ENCODE results near the gene DOCK8.

Gene DOCK8

GRCh38 chr9:324971-325370 lies 110.3 kb downstream of the DOCK8 start:
- no peak overlapping the region for H3K27ac ChIP-seq (ENCODE audit: low read depth, low read length, poor library complexity, severe bottlenecking)
- no peaks in the 10 kb centered on the region for H3K4me1 ChIP-seq (ENCODE audit: insufficient read depth, low read length, severe bottlenecking)
- no peaks in the 10 kb centered on the region for H3K9me2 ChIP-seq (ENCODE audit: low read depth, low read length)
- H3K9me3 ChIP-seq (ENCODE audit: low read length): no peaks in the 10 kb centered on the region
- H4K20me1 ChIP-seq (ENCODE audit: insufficient read depth, low read length): no peaks in the 10 kb centered on the region
- no peak overlapping the region for H2AFZ ChIP-seq (ENCODE audit: low read length)
- no peak overlapping the region for H3K4me3 ChIP-seq (ENCODE audit: low read depth, low read length, poor library complexity, severe bottlenecking)
- H3K9ac ChIP-seq (ENCODE audit: low read length): no peak overlapping the region
- TF ChIP-seq CTCF (IDR thresholded peaks at IDR 0.05; ENCODE audit: low read length): no peak
- TF ChIP-seq EZH2 (IDR thresholded peaks at IDR 0.05; ENCODE audit: borderline replicate concordance, low read length): no peak
- H3K36me3 ChIP-seq (ENCODE audit: insufficient read depth, low read length): no peaks in the 10 kb centered on the region
- no peaks in the 10 kb centered on the region for H3K27me3 ChIP-seq (ENCODE audit: insufficient read depth, low read length)
- no peaks in the 10 kb centered on the region for H3K79me2 ChIP-seq (ENCODE audit: insufficient read depth, low read length)
- no peaks in the 10 kb centered on the region for H3F3A ChIP-seq (ENCODE audit: insufficient read depth, low read length)
- H3K4me2 ChIP-seq (ENCODE audit: low read length): no peak overlapping the region

GRCh38 chr9:326667-327066 lies 112.0 kb downstream of the DOCK8 start:
- H3K27me3 ChIP-seq (ENCODE audit: insufficient read depth, low read length): no peaks in the 10 kb centered on the region
- no peaks in the 10 kb centered on the region for H3F3A ChIP-seq (ENCODE audit: insufficient read depth, low read length)
- no peak overlapping the region for H2AFZ ChIP-seq (ENCODE audit: low read length)
- TF ChIP-seq CTCF (IDR thresholded peaks at IDR 0.05; ENCODE audit: low read length): no peak
- no peak for TF ChIP-seq EZH2 (IDR thresholded peaks at IDR 0.05; ENCODE audit: borderline replicate concordance, low read length)
- H3K9me3 ChIP-seq (ENCODE audit: low read length): no peaks in the 10 kb centered on the region
- no peak overlapping the region for H3K4me3 ChIP-seq (ENCODE audit: low read depth, low read length, poor library complexity, severe bottlenecking)
- no peaks in the 10 kb centered on the region for H3K9me2 ChIP-seq (ENCODE audit: low read depth, low read length)
- H3K27ac ChIP-seq (ENCODE audit: low read depth, low read length, poor library complexity, severe bottlenecking): no peak overlapping the region
- no peaks in the 10 kb centered on the region for H3K4me1 ChIP-seq (ENCODE audit: insufficient read depth, low read length, severe bottlenecking)
- no peak overlapping the region for H3K4me2 ChIP-seq (ENCODE audit: low read length)
- no peaks in the 10 kb centered on the region for H4K20me1 ChIP-seq (ENCODE audit: insufficient read depth, low read length)
- H3K36me3 ChIP-seq (ENCODE audit: insufficient read depth, low read length): no peaks in the 10 kb centered on the region
- H3K79me2 ChIP-seq (ENCODE audit: insufficient read depth, low read length): no peaks in the 10 kb centered on the region
- H3K9ac ChIP-seq (ENCODE audit: low read length): no peak overlapping the region

GRCh38 chr9:328453-328852 lies 113.8 kb downstream of the DOCK8 start:
- no peak for TF ChIP-seq CTCF (IDR thresholded peaks at IDR 0.05; ENCODE audit: low read length)
- no peak for TF ChIP-seq EZH2 (IDR thresholded peaks at IDR 0.05; ENCODE audit: borderline replicate concordance, low read length)
- Histone ChIP-seq H3K27ac (ENCODE audit: low read depth, low read length, poor library complexity, severe bottlenecking) (no peak overlapping the region), H2AFZ (ENCODE audit: low read length) (no peak overlapping the region), H3K9me3 (ENCODE audit: low read length) (no peaks in the 10 kb centered on the region), H3K36me3 (ENCODE audit: insufficient read depth, low read length) (no peaks in the 10 kb centered on the region), H3K9me2 (ENCODE audit: low read depth, low read length) (no peaks in the 10 kb centered on the region), H3K27me3 (ENCODE audit: insufficient read depth, low read length) (no peaks in the 10 kb centered on the region), H4K20me1 (ENCODE audit: insufficient read depth, low read length) (no peaks in the 10 kb centered on the region), H3K4me1 (ENCODE audit: insufficient read depth, low read length, severe bottlenecking) (no peaks in the 10 kb centered on the region), H3F3A (ENCODE audit: insufficient read depth, low read length) (no peaks in the 10 kb centered on the region), H3K4me3 (ENCODE audit: low read depth, low read length, poor library complexity, severe bottlenecking) (no peak overlapping the region), H3K9ac (ENCODE audit: low read length) (no peak overlapping the region), H3K4me2 (ENCODE audit: low read length) (no peak overlapping the region), H3K79me2 (ENCODE audit: insufficient read depth, low read length) (no peaks in the 10 kb centered on the region)

All from OCI-LY1 (cell line).